SK-N-SH treated with all-trans-retinoic acid at 6 μM for 48 hours (cell line): Measurements from ENCODE around the gene LAMTOR2.

Experiments
- ARNTL ChIP-seq: fragments of 450-650 bp; formaldehyde crosslinking; IDR thresholded peaks from 2 replicates; pipeline ENCODE4 v1.5.0; 2020; ENCODE audit warnings: low read depth, mild to moderate bottlenecking, moderate library complexity, borderline replicate concordance
- CSDC2 ChIP-seq: fragments of 250-450 bp; sonication (Bioruptor Pico); IDR thresholded peaks from 2 replicates; pipeline ENCODE4 v1.5.0; 2020; ENCODE audit warnings: mild to moderate bottlenecking, moderate library complexity
- PATZ1 ChIP-seq: fragments of 250-450 bp; sonication (Bioruptor Pico); IDR thresholded peaks from 2 replicates; pipeline ENCODE4 v1.8.0; 2020; ENCODE audit warnings: mild to moderate bottlenecking, moderate library complexity, borderline replicate concordance

GRCh38 chr1:156104861-156105832, 50.6 kb downstream of the LAMTOR2 start:
- TF ChIP-seq ARNTL (CRISPR knock-in tag) (no peak), PATZ1 (CRISPR knock-in tag) (no peak), CSDC2 (CRISPR knock-in tag) (no peak)
